Liver (tissue), 9 donors: ENCODE results near the gene CORO2B. TPM values are rescaled to one million over a fixed set of nuclear protein-coding genes. Genes with fewer than 3 reads are reported as not detected.

Experiments
- DNase-seq: peaks from one replicate; pipeline ENCODE4 v3.0.0-alpha.2; 2017; ENCODE audit warnings: low spot score
- H3K27ac ChIP-seq, 2 donors: one replicate each; pipeline ENCODE4 v1.7.0; 2013; ENCODE audit warnings: inconsistent platforms in 2 of 2, low read length in 2 of 2, control low read depth in 1 of 2, low read depth in 1 of 2, mild to moderate bottlenecking in 1 of 2
- H3K27me3 ChIP-seq, 4 donors: one replicate each; pipeline versions ENCODE4 v1.6.1 to v1.7.0; 2013; ENCODE audit warnings: low read length in 3 of 4, inconsistent platforms in 1 of 4, mild to moderate bottlenecking in 1 of 4, moderate library complexity in 1 of 4; ENCODE audit not compliant: control insufficient read depth in 4 of 4, insufficient read depth in 4 of 4
- H3K36me3 ChIP-seq, 4 donors: one replicate each; pipeline versions ENCODE4 v1.6.1 to v1.7.0; 2013; ENCODE audit warnings: low read length in 3 of 4, mild to moderate bottlenecking in 3 of 4, low read depth in 1 of 4, moderate library complexity in 1 of 4; ENCODE audit not compliant: control insufficient read depth in 4 of 4, insufficient read depth in 3 of 4
- H3K4me1 ChIP-seq, 4 donors: one replicate each; pipeline versions ENCODE4 v1.6.1 to v1.7.0; 2013; ENCODE audit warnings: low read length in 3 of 4, mild to moderate bottlenecking in 3 of 4, moderate library complexity in 1 of 4; ENCODE audit not compliant: control insufficient read depth in 4 of 4, insufficient read depth in 4 of 4
- H3K4me3 ChIP-seq, 3 donors: one replicate each; pipeline versions ENCODE4 v1.6.1 to v1.7.0; 2013; ENCODE audit warnings: low read length in 3 of 3, control low read depth in 1 of 3, low read depth in 1 of 3, mild to moderate bottlenecking in 1 of 3
- H3K9ac ChIP-seq, 2 donors: one replicate each; pipeline ENCODE4 v1.7.0; 2013; ENCODE audit warnings: low read length in 2 of 2, mild to moderate bottlenecking in 2 of 2, moderate library complexity in 2 of 2, control low read depth in 1 of 2, low read depth in 1 of 2
- H3K9me3 ChIP-seq, 4 donors: one replicate each; pipeline versions ENCODE4 v1.6.1 to v1.7.0; 2013; ENCODE audit warnings: low read length in 3 of 4; ENCODE audit not compliant: control insufficient read depth in 4 of 4
- EGR1 ChIP-seq, 2 donors: IDR thresholded peaks; 2 replicates each; pipeline ENCODE4 v1.6.1; 2016 to 2018; ENCODE audit warnings: antibody characterized with exemption in 2 of 2, low read depth in 2 of 2
- FOXA1 ChIP-seq: IDR thresholded peaks from 2 replicates; pipeline ENCODE4 v1.6.1; 2016; ENCODE audit warnings: antibody characterized with exemption
- GABPA ChIP-seq, 2 donors: IDR thresholded peaks in 1 of 2; conservative IDR thresholded peaks in 1 of 2; 2 replicates each; pipeline ENCODE4 v1.6.1; 2016; ENCODE audit warnings: antibody characterized with exemption in 2 of 2, mild to moderate bottlenecking in 1 of 2, moderate library complexity in 1 of 2
- HNF4A ChIP-seq, 2 donors: conservative IDR thresholded peaks; 2 replicates each; pipeline ENCODE4 v1.6.1; 2016; ENCODE audit warnings: antibody characterized with exemption in 2 of 2, mild to moderate bottlenecking in 2 of 2
- HNF4G ChIP-seq: IDR thresholded peaks from 2 replicates; pipeline ENCODE4 v1.6.1; 2016; ENCODE audit warnings: antibody characterized with exemption
- JUND ChIP-seq, 2 donors: IDR thresholded peaks; 2 replicates each; pipeline ENCODE4 v1.6.1; 2016; ENCODE audit warnings: antibody characterized with exemption in 2 of 2
- NR2F2 ChIP-seq: IDR thresholded peaks from 2 replicates; pipeline ENCODE4 v1.6.1; 2016; ENCODE audit warnings: antibody characterized with exemption
- RAD21 ChIP-seq, 2 donors: IDR thresholded peaks; 2 replicates each; pipeline ENCODE4 v1.6.1; 2016; ENCODE audit warnings: antibody characterized with exemption in 2 of 2, mild to moderate bottlenecking in 2 of 2
- RXRA ChIP-seq, 2 donors: IDR thresholded peaks; 2 replicates each; pipeline ENCODE4 v1.6.1; 2017 to 2018; ENCODE audit warnings: antibody characterized with exemption in 2 of 2, mild to moderate bottlenecking in 1 of 2
- SP1 ChIP-seq: IDR thresholded peaks from 2 replicates; pipeline ENCODE4 v1.6.1; 2018; ENCODE audit warnings: antibody characterized with exemption, mild to moderate bottlenecking
- TAF1 ChIP-seq: conservative IDR thresholded peaks from 2 replicates; pipeline ENCODE4 v1.6.1; 2016; ENCODE audit warnings: antibody characterized with exemption, mild to moderate bottlenecking
- YY1 ChIP-seq: IDR thresholded peaks from 2 replicates; pipeline ENCODE4 v1.6.1; 2016; ENCODE audit warnings: antibody characterized with exemption, mild to moderate bottlenecking
- WGBS: extraction: QIAGEN DNeasy Blood & Tissue Kit; methylation state at CpG from one replicate; pipeline ENCODE4 v1.1.7; 2013; 5-methylcytosine and 5-hydroxymethylcytosine counted together
- polyA plus RNA-seq, 2 donors: library from polyadenylated mRNA; stranded (reverse) in 1 of 2; unstranded in 1 of 2; fragments of 200-250 nt in 1 of 2; fragments of >200 nt in 1 of 2; fragmentation: Nextera tagmentation in 1 of 2; extraction: Ambion mirVana in 1 of 2; gene quantifications; one replicate each; pipeline versions ENCODE4 v1.2.1 to v1.2.3, GENCODE V29; 2013 to 2015
- total RNA-seq, 2 donors: library from RNA; depleted of rRNA; stranded (reverse); fragments of >200 nt; gene quantifications; one replicate each; pipeline ENCODE4 v1.2.3, GENCODE V29; 2014
- TF ChIP-seq, protein P1 (sequence below): IDR thresholded peaks from 2 replicates; pipeline ENCODE4 v1.6.1; 2016; ENCODE audit warnings: antibody characterized with exemption
- TF ChIP-seq, protein P2 (sequence below): IDR thresholded peaks from 2 replicates; pipeline ENCODE4 v1.6.1; 2016; ENCODE audit warnings: antibody characterized with exemption
- TF ChIP-seq, protein P3 (sequence below): IDR thresholded peaks from 2 replicates; pipeline ENCODE4 v1.6.1; 2016; ENCODE audit warnings: antibody characterized with exemption, mild to moderate bottlenecking
- TF ChIP-seq, protein P4 (sequence below): fragments of 150-350 bp; IDR thresholded peaks from 2 replicates; pipeline ENCODE4 v1.5.1; 2017; ENCODE audit warnings: improper control_type of control experiment, low read depth, low read length; ENCODE audit not compliant: missing input control
- TF ChIP-seq, protein P5 (sequence below): IDR thresholded peaks from 2 replicates; pipeline ENCODE4 v1.6.1; 2016; ENCODE audit warnings: antibody characterized with exemption
- donor health status: healthy.
- donor health status: healthy.
- donor health status: healthy.
- donor health status: healthy.
- donor health status: healthy.

CORO2B gene
- total and polyA plus RNA-seq, 4 donors = 0.15 to 0.65 (median 0.52) TPM

DNA sequence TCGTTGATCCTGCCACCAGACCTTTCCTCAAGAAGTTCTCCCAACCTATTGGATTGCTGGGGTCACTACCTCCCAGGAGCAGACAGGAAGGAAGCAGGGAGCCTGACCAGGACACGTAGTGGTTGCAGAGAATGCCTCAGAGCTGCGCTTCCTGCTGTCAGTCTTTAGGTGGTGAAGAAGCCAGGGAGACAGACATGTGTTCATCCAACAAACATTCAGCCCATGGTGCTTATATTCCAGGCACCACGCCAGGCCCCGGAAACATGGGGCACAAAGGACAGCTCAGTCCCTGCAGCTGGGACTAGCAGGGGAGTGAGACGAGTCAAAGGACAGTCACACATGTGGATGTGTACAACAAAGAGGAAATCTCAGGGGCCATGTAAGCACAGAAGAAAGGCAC is 26.0 kb upstream of the CORO2B start:
- no peak overlapping the region for H3K4me3 ChIP-seq
- no peak for DNase-seq
- H3K36me3 ChIP-seq = no peaks in the 10 kb centered on the region
- no peak overlapping the region for H3K9ac ChIP-seq
- no peaks in the 10 kb centered on the region for H3K9me3 ChIP-seq
- H3K27me3 ChIP-seq = peaks cover 0 to 4% (median 0%) of the 10 kb centered on the region in 4 donors
- TF ChIP-seq RAD21 (IDR thresholded peaks at IDR 0.05) = no peak
- TF ChIP-seq RXRA (IDR thresholded peaks at IDR 0.05) = no peak
- no peak for TF ChIP-seq EGR1 (IDR thresholded peaks at IDR 0.05; ENCODE audit: low read depth in 2 of 2)
- TF ChIP-seq HNF4G = no peak
- no peak for TF ChIP-seq TAF1
- no peak for TF ChIP-seq FOXA1
- no peak for TF ChIP-seq GABPA (IDR thresholded peaks at IDR 0.05 in 1 of 2, conservative IDR thresholded peaks at IDR 0.05 in 1 of 2)
- no peak for TF ChIP-seq JUND (IDR thresholded peaks at IDR 0.05)
- TF ChIP-seq, protein P1, sequence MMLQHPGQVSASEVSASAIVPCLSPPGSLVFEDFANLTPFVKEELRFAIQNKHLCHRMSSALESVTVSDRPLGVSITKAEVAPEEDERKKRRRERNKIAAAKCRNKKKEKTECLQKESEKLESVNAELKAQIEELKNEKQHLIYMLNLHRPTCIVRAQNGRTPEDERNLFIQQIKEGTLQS = no peak
- no peak for TF ChIP-seq SP1
- TF ChIP-seq, protein P2, sequence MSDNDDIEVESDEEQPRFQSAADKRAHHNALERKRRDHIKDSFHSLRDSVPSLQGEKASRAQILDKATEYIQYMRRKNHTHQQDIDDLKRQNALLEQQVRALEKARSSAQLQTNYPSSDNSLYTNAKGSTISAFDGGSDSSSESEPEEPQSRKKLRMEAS = no peak
- TF ChIP-seq, protein P3, sequence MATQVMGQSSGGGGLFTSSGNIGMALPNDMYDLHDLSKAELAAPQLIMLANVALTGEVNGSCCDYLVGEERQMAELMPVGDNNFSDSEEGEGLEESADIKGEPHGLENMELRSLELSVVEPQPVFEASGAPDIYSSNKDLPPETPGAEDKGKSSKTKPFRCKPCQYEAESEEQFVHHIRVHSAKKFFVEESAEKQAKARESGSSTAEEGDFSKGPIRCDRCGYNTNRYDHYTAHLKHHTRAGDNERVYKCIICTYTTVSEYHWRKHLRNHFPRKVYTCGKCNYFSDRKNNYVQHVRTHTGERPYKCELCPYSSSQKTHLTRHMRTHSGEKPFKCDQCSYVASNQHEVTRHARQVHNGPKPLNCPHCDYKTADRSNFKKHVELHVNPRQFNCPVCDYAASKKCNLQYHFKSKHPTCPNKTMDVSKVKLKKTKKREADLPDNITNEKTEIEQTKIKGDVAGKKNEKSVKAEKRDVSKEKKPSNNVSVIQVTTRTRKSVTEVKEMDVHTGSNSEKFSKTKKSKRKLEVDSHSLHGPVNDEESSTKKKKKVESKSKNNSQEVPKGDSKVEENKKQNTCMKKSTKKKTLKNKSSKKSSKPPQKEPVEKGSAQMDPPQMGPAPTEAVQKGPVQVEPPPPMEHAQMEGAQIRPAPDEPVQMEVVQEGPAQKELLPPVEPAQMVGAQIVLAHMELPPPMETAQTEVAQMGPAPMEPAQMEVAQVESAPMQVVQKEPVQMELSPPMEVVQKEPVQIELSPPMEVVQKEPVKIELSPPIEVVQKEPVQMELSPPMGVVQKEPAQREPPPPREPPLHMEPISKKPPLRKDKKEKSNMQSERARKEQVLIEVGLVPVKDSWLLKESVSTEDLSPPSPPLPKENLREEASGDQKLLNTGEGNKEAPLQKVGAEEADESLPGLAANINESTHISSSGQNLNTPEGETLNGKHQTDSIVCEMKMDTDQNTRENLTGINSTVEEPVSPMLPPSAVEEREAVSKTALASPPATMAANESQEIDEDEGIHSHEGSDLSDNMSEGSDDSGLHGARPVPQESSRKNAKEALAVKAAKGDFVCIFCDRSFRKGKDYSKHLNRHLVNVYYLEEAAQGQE = no peak
- TF ChIP-seq, protein P4, sequence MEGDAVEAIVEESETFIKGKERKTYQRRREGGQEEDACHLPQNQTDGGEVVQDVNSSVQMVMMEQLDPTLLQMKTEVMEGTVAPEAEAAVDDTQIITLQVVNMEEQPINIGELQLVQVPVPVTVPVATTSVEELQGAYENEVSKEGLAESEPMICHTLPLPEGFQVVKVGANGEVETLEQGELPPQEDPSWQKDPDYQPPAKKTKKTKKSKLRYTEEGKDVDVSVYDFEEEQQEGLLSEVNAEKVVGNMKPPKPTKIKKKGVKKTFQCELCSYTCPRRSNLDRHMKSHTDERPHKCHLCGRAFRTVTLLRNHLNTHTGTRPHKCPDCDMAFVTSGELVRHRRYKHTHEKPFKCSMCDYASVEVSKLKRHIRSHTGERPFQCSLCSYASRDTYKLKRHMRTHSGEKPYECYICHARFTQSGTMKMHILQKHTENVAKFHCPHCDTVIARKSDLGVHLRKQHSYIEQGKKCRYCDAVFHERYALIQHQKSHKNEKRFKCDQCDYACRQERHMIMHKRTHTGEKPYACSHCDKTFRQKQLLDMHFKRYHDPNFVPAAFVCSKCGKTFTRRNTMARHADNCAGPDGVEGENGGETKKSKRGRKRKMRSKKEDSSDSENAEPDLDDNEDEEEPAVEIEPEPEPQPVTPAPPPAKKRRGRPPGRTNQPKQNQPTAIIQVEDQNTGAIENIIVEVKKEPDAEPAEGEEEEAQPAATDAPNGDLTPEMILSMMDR = no peak
- no peak for TF ChIP-seq YY1
- TF ChIP-seq, protein P5, sequence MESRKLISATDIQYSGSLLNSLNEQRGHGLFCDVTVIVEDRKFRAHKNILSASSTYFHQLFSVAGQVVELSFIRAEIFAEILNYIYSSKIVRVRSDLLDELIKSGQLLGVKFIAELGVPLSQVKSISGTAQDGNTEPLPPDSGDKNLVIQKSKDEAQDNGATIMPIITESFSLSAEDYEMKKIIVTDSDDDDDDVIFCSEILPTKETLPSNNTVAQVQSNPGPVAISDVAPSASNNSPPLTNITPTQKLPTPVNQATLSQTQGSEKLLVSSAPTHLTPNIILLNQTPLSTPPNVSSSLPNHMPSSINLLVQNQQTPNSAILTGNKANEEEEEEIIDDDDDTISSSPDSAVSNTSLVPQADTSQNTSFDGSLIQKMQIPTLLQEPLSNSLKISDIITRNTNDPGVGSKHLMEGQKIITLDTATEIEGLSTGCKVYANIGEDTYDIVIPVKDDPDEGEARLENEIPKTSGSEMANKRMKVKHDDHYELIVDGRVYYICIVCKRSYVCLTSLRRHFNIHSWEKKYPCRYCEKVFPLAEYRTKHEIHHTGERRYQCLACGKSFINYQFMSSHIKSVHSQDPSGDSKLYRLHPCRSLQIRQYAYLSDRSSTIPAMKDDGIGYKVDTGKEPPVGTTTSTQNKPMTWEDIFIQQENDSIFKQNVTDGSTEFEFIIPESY = no peak
- no peak for TF ChIP-seq NR2F2
- no peak for TF ChIP-seq HNF4A (conservative IDR thresholded peaks at IDR 0.05)
- no peaks in the 10 kb centered on the region for H3K4me1 ChIP-seq
- 36% methylated on average over 6 of the region's 6 CpGs for WGBS
- no peak overlapping the region for H3K27ac ChIP-seq
